Suppressor macrophage (primary cell): ENCODE results near the gene MYBBP1A.

Source experiments
- DNase-seq, 4 experiments: peaks; one replicate each; pipeline ENCODE4 v3.0.0-alpha.2; 2020 to 2022

The MYBBP1A gene

DNA sequence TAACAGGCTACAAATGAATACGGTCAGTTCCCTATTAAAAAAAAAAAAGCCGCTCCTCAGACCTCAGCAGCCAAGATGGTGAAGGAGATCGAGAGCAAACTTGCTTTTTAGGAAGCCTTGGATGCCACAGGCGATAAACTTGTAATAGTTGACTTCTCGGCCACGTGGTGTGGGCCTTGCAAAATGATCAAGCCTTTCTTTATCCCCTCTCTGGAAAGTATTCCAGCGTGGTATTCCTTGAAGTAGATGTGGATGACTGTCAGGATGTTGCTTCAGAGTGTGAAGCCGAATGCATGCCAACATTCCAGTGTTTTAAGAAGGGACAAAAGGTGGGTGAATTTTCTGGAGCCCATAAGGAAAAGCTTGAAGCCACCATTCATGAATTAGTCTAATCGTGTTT, 16.9 kb upstream of the MYBBP1A start:
- no peak for DNase-seq

DNA sequence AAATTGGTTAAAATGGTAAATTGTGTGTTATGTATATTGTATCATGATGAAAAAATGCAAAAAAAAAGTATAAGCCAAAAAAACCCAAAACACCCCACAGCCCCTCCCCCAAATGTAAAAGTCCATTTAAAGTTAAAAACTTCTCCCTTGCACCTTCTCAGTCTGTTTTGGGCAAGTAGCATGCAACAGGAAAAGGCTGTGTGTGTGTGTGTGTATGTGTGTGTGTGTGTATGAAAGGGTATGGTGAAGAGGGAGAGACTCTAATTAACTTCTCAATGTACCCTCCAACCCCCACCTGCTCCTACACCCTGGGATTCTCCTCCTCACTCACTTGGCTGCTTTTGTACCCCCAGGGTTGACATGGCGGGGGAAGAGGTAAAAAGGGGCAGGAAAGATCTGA, 14.4 kb upstream of the MYBBP1A start:
- no peak for DNase-seq

DNA sequence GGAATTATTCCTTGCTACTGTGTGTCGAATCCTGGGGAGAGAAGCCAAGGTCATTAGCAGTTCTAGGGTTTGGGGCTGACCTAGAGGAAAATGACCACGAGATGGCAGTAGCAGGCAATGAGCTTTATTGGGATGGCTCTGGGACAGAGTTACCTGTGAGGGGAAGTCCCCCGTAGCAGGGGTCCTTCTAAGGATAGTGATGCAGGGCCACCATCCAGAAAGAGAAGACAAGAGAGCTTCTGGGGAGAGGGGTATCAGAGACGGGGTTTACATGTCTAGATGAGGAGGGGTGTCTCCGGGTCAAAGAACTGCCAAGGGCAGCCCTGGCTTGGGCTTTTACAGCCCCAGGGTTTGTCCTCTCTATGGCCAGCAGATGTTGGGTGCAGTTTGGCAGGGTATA, 11.6 kb upstream of the MYBBP1A start:
- DNase-seq, result peak; percentile 68 to 80 (median 74)

DNA sequence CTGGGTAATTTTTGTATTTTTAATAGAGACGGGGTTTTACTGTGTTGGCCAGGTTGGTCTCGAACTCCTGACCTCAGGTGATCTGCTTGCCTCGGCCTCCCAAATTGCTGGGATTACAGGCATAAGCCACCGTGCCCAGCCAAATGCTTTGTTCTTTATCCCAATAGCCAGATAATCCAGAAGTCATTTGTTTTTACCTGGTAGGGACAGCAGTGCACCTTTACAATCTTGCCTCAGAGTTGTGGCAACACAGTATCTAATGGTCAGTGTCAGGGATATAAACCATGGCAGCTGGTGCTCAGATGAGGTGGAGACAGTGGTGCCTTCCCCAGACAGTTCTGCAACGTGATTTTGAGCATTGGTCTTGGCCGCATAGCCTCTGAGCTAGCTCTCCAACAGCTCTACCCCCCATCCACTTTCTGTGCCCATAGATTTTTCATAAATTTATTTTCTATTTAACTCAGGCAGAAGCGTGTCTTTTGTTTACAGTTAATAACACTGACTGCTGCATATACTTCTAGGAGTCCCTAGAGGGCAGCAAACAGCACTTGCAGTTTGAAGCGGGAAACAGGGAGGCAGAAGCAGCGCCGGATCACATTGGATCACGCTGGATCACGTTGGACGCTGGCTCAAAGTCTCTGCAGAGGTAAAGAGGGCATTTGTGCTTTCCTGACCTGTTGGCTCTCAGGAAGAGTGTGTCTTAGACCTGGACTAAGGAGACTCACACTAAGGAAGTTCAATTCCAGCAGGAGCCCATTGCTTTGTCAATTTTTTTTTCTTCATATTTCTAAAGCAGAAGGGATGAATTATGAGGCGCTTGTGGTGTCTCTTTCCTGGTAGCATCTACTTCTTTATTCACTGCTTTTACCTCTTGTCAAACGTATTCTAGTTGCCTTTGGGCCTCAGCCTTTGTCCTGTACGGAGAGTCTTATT, 10.3 kb upstream of the MYBBP1A start:
- DNase-seq, result peak; percentile 81 to 93 (median 89)

DNA sequence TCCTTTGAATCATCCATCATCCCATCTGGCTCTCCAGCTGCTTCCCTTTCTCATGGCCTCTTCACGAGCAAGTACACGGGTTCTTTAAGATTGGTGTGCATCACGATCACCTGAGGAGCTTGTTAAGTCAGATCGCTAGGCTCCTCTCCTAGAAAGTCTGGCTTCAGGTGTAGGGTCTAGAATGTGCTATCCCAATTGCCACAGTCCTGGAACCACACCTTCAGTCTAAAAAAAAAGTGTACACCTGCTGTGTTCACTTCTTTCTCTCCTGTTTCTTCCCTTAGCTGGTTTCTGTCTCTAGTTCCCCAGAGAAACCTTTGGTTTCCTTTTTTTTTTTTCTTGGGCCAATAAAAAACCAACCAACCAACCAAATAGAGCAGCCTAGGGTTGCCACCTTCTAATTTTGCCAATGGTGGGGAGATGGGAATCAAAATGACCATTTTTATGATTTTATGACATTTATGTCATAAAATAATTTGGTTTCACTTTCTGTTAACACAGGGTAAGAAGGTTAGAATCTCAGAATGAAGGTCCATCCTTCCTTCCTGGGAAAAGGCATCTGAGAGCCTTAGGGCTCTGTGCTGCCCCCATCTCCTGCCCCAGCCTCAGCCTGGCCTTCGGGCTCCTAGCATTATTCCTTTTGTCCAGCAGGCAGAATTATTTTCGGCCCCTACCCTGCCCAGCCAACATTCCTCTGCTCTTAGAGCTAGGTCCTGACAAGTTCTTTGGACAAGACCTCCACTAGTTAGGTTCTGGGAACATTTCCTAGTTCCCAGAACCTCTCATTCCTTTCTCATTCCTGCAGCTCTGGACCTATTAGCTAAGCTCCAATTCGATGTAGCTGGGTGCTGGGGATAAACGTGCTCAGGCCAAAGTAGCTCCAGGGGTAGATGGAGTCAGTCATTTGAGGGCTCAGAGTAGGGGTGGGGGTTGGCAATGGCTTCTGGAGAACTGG, 7.1 kb upstream of the MYBBP1A start:
- no peak for DNase-seq

DNA sequence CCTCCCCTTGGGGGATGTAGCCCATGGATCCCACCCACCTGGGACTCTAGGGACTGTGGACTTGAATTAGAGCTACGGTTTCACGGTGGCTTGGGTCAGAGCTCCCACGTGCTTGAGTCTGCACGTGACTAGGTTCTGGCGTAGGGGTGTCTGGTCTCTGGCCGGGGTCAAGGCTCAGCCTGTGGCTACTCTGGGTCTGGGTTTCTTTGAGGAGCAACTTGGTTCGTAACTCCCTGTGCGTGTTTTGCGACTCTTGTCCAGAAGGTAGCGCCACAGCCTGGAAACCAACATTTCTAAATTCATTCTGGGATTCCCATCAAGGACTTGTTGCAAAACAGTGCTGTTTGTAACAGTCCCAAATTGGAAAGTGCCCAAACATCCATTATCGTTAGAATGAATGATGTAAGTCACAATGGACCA, 5.7 kb upstream of the MYBBP1A start:
- no peak for DNase-seq

DNA sequence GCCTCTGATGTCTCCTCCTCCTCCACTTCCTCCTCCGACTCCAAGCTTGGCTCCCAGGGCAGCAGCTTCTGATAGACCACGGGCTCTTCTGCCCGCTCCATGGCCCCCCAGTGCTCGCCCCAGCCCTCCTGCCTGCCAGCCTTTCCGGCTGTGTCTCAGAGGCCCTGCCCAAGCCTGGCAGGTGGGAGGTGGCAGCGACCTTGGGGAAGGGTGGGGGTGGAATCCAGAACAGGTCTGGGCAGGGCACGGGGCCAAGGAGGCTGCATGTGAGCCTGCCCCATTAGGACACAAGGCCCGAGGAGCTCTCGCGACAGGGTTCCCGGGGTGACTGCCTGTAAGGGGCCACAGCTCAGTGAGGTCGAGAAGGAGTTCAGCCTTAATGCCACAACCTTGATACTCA, 5.2 kb upstream of the MYBBP1A start, which contains the start of gene GGT6:
TSS of gene GGT6 (minus strand) at position 157 of the 400 bp plus-strand sequence. CDS start at position 101, 56 bp downstream.
- no peak for DNase-seq

DNA sequence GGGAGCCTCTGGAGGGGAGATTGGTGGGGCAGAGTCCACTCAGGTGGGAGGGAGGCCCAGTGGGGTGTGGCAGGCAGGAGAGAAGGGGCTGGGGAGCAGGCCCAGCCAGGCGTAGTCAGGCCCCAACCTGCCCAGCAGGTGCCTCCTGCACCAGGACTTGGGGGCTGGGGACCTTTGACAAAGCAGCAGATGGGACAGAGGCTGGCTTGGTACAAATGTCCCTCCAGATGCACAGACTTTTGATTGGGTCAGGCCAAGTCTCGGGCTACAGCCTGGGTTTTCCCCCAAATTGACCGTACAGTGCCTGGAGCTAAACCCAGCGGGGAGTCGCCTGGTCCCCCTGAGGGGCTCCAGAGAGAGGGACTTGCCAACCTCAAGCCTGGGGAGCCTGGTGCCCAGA, 4.8 kb upstream of the MYBBP1A start:
- DNase-seq, result no peak

DNA sequence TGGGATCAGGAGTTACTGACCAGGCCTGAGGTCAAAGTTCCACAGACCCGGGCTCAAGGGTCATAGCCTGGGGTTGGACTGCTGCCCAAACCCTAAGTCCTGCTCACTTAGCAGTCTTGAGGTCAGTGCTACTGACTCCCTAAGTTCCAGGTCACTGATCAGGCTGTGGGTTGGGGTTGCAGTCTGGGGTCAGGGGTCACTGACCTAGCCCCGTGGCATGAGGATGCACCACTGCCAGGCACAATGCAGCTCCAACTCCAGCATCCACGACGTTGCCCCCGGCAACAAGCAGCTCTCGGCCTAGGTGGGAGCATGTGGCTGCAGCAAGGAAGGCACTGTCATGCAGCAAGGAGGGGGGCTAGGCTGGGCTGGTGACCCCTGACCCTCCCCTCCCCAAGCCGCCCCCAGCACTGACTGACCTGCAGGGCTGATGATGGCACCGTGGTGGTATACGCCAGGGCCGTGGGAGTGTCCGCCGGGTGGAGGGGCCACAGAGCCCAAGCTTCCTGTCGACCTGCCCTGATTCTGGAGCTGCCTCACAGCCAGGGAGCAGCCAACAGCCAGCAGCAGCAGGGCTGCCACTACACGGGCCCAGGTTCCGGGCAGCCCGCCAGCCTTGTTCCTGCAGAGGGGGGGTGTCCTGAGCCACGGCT, 4.1 kb upstream of the MYBBP1A start:
- no peak for DNase-seq

DNA sequence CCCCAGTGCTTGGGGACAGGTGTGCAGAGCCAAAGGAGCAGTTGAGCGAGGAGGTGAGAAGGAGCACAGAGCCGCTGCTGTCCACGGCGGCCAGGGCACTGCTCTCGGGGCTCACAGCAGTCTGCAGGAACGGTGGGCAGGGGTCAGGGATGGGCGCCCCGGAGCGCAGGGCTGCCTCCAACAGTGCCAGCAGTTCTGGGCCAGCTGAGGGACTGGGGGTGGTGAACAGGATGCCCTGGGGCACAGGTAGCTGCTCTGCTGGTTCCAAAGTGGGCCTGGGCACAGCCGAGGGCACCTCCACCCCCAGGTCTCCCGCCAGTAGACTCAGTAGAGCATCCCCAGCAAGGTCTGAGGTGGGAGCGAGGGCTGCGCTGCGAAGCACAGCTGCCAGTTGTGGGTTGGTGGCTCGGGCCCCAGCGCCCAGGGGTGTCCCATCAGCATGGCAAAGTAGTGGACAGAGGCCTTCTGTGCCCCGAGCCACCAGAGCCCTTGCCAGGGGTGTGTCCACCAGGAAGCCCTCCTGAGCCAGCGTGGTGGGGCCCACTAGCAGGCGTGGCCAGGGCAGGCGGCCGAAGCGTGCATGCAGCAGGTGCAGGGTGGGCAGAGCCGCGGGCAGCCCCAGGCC, 3.3 kb upstream of the MYBBP1A start:
- DNase-seq, result no peak

DNA sequence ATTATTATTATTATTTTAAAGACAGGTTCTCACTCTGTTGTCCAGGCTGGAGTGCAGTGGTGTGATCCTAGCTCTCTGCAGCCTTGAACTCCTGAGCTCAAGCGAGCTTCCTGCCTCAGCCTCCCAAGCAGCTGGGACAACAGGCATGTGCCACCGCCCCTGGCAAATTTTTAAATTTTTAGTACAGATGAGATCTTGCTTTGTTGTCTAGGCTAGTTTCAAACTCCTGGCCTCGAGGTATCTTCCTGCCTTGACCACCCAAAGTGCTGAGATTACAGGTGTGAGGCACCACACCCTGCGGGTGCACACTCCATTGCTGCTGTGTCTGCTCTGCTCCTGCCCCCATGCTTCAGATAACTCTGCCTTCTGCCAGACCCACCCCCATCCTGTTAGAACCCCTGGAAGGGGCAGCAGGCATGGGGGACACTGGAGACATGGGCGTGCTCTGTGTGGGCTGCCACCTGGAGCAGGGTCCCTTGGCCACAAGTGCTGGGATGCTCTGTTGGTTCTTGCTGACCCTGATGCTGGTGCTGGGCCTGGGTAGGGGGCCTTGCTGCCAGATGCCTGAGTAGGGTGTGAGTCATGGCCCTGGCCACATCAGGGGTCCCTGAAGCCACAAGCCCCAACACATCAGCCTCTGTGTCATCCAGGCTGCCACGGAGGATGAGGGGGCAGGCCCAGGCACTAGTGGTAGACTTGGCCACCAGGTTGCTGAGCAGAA, 2.6 kb upstream of the MYBBP1A start:
- no peak for DNase-seq

DNA sequence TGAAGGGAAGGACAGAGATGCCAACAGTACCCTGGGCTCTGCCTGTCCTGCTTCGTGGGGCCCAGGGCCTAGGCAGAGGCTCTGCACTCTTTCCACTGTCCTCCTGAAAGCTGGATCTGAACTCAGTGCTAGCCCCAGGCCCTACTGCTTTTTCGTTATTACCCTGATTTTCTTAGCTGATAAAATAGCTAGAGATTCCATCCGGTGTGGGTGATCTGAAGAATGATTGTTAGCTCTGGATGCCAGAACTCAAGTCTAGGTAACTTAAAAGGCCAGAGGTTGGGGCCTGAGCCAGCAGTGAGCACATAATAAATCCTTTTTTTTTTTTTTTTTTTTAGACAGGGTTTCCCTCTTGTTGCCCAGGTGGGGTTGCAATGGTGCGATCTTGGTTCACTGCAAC, 1.8 kb upstream of the MYBBP1A start:
- no peak for DNase-seq

DNA sequence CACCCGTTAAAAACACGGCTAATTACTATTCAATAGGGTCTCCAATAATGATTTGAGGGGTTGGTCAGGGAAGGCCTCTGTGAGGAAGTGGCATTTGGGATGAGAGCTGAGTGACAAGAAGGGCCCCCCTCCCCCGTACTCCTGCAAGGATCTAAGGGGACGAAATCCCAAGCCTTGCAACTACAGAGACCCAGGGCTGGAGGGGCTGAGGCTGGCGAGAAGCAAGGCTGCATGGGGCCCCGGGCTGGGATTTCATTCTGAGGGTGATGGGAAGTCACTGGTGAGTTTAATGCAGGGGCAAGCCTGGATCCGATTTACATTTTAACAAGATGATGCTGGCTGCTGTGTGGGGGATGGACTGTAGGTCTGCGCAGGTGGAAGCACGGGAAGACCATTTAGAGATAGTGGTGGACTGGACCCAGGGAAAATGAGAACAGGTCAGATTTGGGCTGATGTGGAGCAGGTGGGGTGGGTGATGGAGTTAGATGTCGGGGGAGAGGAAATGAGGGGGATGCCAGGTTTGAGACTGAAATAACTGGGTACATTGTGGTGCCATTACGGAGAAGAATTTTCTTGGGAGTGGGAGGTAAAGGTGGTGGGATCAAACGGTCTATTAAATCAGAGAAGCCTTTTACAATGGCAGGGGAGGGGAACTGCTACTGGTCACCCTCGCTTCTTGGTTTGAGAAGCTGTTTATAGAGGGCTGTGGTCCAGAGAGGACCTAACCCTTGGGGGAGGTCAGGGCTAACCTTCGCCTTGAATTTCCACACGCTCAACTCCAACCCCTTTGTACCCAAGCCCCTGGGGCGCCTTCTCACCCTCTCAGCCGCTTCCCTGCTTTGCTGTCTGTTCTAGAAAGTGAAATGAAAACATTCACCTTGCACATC, 932 bp upstream of the MYBBP1A start:
- DNase-seq, result no peak

DNA sequence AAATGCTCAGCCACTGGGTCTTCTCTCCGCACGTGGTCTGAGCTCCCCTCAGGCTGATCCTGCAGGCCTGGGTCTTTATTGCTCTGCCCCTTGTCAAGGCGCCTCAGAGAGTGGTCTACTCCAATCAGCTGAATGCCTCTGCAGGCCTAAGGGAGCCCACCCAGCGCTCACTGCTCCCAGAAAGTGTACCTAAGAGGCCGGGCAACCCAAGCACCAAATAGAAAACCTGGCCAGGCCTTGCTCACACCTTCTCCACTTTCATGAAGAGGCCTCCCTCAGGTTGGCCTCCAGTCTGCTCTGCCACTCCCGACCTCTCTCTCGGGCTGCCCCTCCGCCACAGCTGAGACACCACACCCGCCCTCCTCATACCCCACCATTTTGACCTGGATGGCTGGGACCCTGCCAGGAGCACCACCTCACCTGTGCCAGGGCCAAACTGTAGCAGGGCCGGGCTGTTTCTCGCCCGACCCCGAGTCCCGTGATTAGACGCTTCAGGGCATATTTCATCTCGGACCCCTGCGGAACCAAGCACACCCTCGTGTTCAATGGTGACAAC, 665 bp downstream of the MYBBP1A start:
- no peak for DNase-seq

DNA sequence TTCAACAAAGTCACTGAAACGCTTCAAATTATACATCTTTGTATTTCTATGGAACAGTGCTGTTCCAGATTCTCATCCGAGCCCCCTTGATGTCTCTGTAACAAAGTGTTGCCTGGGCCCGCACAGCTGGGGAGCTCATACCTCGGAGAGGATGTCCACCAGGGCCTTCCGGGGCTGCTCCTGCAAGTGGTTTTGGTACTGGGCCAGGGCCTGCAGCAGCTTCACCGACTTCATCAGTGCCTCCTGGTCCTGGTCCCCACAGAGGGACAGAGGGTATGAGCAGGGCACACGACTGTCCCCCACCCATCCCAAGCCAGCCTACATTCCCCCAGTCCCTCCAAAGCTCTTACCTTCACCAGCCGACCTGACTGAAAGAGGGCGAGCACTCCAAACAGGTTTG, 1.5 kb downstream of the MYBBP1A start:
- DNase-seq, result no peak

DNA sequence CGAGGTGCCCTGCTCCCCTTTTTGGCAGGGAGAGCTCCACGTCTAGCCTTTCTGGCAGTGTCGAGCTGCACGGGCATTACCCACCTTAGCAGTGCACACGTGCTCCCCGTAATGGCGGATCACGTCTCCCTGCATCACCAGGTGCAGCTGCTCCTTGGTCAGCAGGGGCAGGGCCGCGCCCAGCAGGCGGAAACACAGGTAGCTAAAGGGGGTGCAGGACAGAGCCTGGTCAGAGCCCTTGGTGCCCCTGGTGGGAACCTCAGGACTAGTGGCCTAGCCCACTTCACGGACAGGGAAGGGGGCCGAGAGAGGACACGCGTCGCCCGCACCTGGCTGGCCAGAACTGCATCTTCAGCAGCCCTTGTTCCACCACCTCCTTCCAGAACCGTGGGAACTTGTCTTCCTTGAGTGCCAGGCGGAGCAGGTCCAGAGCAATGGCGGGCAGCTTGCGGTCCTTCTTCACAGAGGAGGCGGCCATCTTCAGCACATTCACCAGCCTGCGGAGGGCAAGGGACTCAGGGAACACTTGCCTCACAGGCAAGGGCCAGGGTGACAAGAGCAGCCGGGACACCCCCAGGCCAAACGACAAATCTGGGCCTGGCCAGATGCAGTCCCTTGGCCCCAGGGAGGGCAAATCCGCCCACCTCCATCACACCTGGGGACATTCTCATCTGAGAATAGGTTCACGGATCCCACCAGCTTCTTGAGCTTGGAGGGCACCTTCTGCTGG, 3.2 kb downstream of the MYBBP1A start:
- no peak for DNase-seq

DNA sequence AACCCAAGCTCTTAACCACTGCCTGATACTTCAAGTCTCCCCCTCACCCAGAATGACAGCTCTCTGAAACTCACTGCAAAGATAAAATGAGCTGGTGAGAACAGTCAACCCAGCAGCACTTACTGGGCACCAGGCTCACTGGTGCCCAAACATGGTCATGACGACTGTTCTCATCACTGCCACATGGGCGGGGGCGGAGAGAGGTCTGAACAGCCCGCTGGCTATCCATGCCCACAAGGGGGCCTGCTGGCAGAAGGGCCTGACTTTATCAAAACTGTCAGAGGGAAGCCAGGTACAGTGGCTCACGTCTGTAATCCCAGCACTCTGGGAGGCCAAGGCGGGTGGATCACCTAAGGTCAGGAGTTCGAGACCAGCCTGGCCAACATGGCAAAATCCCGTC, 4.0 kb downstream of the MYBBP1A start:
- DNase-seq, result peak in 2 of 4 experiments; percentile 29 to 41

DNA sequence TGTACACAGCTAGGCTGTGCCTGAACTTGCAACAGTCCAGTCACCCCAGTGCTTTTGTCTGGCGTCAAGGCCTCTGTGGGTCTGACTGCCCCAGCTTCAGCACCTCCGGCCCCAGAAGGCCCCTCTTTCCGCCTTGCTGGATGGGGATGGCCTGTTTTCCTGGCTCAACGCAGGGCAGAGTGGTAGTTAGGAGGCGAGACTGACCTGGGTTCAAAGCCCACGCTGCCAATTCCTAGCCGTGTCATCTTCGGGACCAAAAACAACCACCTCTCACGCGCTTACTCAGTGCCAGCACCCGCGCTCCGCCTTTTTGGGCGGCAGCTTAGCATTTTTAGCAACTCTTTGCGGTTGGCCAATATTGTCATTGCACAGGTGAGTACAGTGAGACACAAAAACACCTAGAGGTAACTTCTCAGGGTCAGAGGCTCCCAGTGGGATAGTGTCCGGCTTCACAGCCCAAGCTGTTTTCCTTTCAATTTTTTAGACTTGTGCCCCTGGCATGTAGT, 4.6 kb downstream of the MYBBP1A start:
- no peak for DNase-seq
